WERI-Rb-1 (cell line): ENCODE results near the gene ZBTB20.

ENCODE experiments used
- DNase-seq: peaks from one replicate; pipeline ENCODE4 v3.0.0-alpha.2; 2020
- H3K27ac ChIP-seq: fragments of 250-450 bp; sonication (Bioruptor Pico); 2 replicates; pipeline ENCODE4 v1.5.1; 2020; ENCODE audit warnings: mild to moderate bottlenecking, moderate library complexity
- H3K27me3 ChIP-seq: fragments of 250-450 bp; sonication (Bioruptor Pico); 2 replicates; pipeline ENCODE4 v1.5.1; 2021; ENCODE audit warnings: mild to moderate bottlenecking, low read depth, moderate library complexity; ENCODE audit not compliant: insufficient read depth, severe bottlenecking
- H3K36me3 ChIP-seq: fragments of 250-450 bp; sonication (Bioruptor Pico); 2 replicates; pipeline ENCODE4 v1.5.1; 2020; ENCODE audit warnings: mild to moderate bottlenecking, moderate library complexity
- H3K4me3 ChIP-seq: 2 replicates; pipeline ENCODE4 v1.5.1; 2011; ENCODE audit warnings: low read depth, mild to moderate bottlenecking, control low read depth, low read length
- H3K9me3 ChIP-seq: fragments of 250-450 bp; sonication (Bioruptor Pico); 2 replicates; pipeline ENCODE4 v1.5.1; 2021; ENCODE audit warnings: mild to moderate bottlenecking, moderate library complexity; ENCODE audit not compliant: severe bottlenecking
- CTCF ChIP-seq: IDR thresholded peaks from 2 replicates; pipeline ENCODE4 v1.5.1; 2011; ENCODE audit warnings: low read depth, mild to moderate bottlenecking, control low read depth, inconsistent platforms, low read length

The ZBTB20 gene

GRCh38 chr3:114338651-114339357 lies 808.3 kb downstream of the ZBTB20 start:
- H3K4me3 ChIP-seq, result no peak overlapping the region

GRCh38 chr3:114336857-114337256 lies 810.2 kb downstream of the ZBTB20 start:
- Histone ChIP-seq H3K4me3 (no peak overlapping the region), H3K27ac (no peak overlapping the region), H3K27me3 (peaks cover 9% of the 10 kb centered on the region), H3K36me3 (no peaks in the 10 kb centered on the region), H3K9me3 (no peaks in the 10 kb centered on the region)
- TF ChIP-seq CTCF, result no peak
- DNase-seq, result no peak

More at GRCh38 chr3:114338651-114339357, 808.3 kb downstream of the ZBTB20 start:
- DNase-seq, result no peak
- no peaks in the 10 kb centered on the region for H3K36me3 ChIP-seq
- TF ChIP-seq CTCF, result no peak
- no peak overlapping the region for H3K27ac ChIP-seq
- H3K27me3 ChIP-seq, result peaks cover 9% of the 10 kb centered on the region
- H3K9me3 ChIP-seq, result no peaks in the 10 kb centered on the region

- DNase-seq, result no peak
These were observed 810.9 kb downstream of the ZBTB20 start for GRCh38 chr3:114336122-114336697.

GRCh38 chr3:114333923-114334240 lies 813.2 kb downstream of the ZBTB20 start:
- Histone ChIP-seq H3K36me3 (no peaks in the 10 kb centered on the region), H3K27ac (no peak overlapping the region), H3K27me3 (no peaks in the 10 kb centered on the region), H3K4me3 (no peak overlapping the region), H3K9me3 (no peaks in the 10 kb centered on the region)
- no peak for TF ChIP-seq CTCF
- DNase-seq, result no peak

More at GRCh38 chr3:114336122-114336697, 810.9 kb downstream of the ZBTB20 start:
- no peak for TF ChIP-seq CTCF
- no peaks in the 10 kb centered on the region for H3K9me3 ChIP-seq
- no peak overlapping the region for H3K27ac ChIP-seq
- no peaks in the 10 kb centered on the region for H3K36me3 ChIP-seq
- H3K27me3 ChIP-seq, result peaks cover 9% of the 10 kb centered on the region
- no peak overlapping the region for H3K4me3 ChIP-seq

- Histone ChIP-seq H3K4me3 (no peak overlapping the region), H3K36me3 (no peaks in the 10 kb centered on the region), H3K27me3 (no peaks in the 10 kb centered on the region), H3K27ac (no peak overlapping the region), H3K9me3 (no peaks in the 10 kb centered on the region)
- DNase-seq, result no peak
- no peak for TF ChIP-seq CTCF
These were observed 813.7 kb downstream of the ZBTB20 start for GRCh38 chr3:114333180-114333922.
